Mucosa of stomach (tissue), 1 donor: ENCODE results near the gene FUBP3.
"Not testable (repeated sequence)": the region's sequence is repeated elsewhere in the genome, so short reads cannot be mapped to it uniquely, and the experiment has no call there.

Source experiments
- H3K27me3 ChIP-seq: one replicate; pipeline ENCODE4 v1.7.0; 2013; ENCODE audit warnings: mild to moderate bottlenecking, low read length; ENCODE audit not compliant: control insufficient read depth, insufficient read depth
- H3K36me3 ChIP-seq: one replicate; pipeline ENCODE4 v1.7.0; 2013; ENCODE audit warnings: low read length; ENCODE audit not compliant: control insufficient read depth, insufficient read depth
- H3K4me1 ChIP-seq: one replicate; pipeline ENCODE4 v1.7.0; 2013; ENCODE audit warnings: mild to moderate bottlenecking, low read length; ENCODE audit not compliant: control insufficient read depth, insufficient read depth
- H3K4me3 ChIP-seq: one replicate; pipeline ENCODE4 v1.7.0; 2013; ENCODE audit warnings: low read length
- H3K9ac ChIP-seq: one replicate; pipeline ENCODE4 v1.7.0; 2013; ENCODE audit warnings: mild to moderate bottlenecking, low read length, moderate library complexity
- H3K9me3 ChIP-seq: one replicate; pipeline ENCODE4 v1.7.0; 2013; ENCODE audit warnings: mild to moderate bottlenecking, low read length, moderate library complexity; ENCODE audit not compliant: control insufficient read depth
- donor health status: Pancreatic carcinoma.

Gene FUBP3

GRCh38 chr9:130670644-130671043 is 91.3 kb downstream of the FUBP3 start:
- Histone ChIP-seq H3K27me3 (peaks cover 31% of the 10 kb centered on the region), H3K36me3 (no peaks in the 10 kb centered on the region), H3K4me3 (no peak overlapping the region), H3K9ac (no peak overlapping the region), H3K9me3 (no peaks in the 10 kb centered on the region), H3K4me1 (peaks cover 2% of the 10 kb centered on the region)

- peaks cover 13% of the 10 kb centered on the region for H3K27me3 ChIP-seq
- no peak overlapping the region for H3K9ac ChIP-seq
- no peak overlapping the region for H3K4me3 ChIP-seq
- no peaks in the 10 kb centered on the region for H3K4me1 ChIP-seq
- H3K9me3 ChIP-seq, result no peaks in the 10 kb centered on the region
- no peaks in the 10 kb centered on the region for H3K36me3 ChIP-seq
Observed at GRCh38 chr9:130672466-130672865, 93.1 kb downstream of the FUBP3 start.

- Histone ChIP-seq H3K9me3 (no peaks in the 10 kb centered on the region), H3K4me1 (no peaks in the 10 kb centered on the region), H3K9ac (no peak overlapping the region), H3K36me3 (no peaks in the 10 kb centered on the region), H3K4me3 (no peak overlapping the region), H3K27me3 (peaks cover 7% of the 10 kb centered on the region)
Observed at GRCh38 chr9:130672933-130673615, 93.7 kb downstream of the FUBP3 start.

GRCh38 chr9:130675396-130675795 is 96.0 kb downstream of the FUBP3 start:
- Histone ChIP-seq H3K36me3 (no peaks in the 10 kb centered on the region), H3K9ac (no peak overlapping the region), H3K4me1 (no peaks in the 10 kb centered on the region), H3K27me3 (peaks cover 4% of the 10 kb centered on the region), H3K4me3 (no peak overlapping the region), H3K9me3 (no peaks in the 10 kb centered on the region)

- H3K4me1 ChIP-seq, result peaks cover 9% of the 10 kb centered on the region
- H3K9me3 ChIP-seq, result no peaks in the 10 kb centered on the region
- no peaks in the 10 kb centered on the region for H3K36me3 ChIP-seq
- peaks cover 7% of the 10 kb centered on the region for H3K27me3 ChIP-seq
- no peak overlapping the region for H3K4me3 ChIP-seq
- no peak overlapping the region for H3K9ac ChIP-seq
Observed at GRCh38 chr9:130677252-130677651, 97.9 kb downstream of the FUBP3 start.

- Histone ChIP-seq H3K4me1 (peaks cover 12% of the 10 kb centered on the region), H3K36me3 (no peaks in the 10 kb centered on the region), H3K9me3 (no peaks in the 10 kb centered on the region), H3K4me3 (no peak overlapping the region), H3K9ac (peak overlapping the region; percentile 53), H3K27me3 (peaks cover 7% of the 10 kb centered on the region)
Observed at GRCh38 chr9:130680836-130681768, 101.7 kb downstream of the FUBP3 start.

- H3K9me3 ChIP-seq, result no peaks in the 10 kb centered on the region
- H3K9ac ChIP-seq, result peak overlapping the region; percentile 53
- peak overlapping the region; percentile 50 for H3K4me3 ChIP-seq
- H3K36me3 ChIP-seq, result no peaks in the 10 kb centered on the region
- H3K27me3 ChIP-seq, result peaks cover 7% of the 10 kb centered on the region
- peaks cover 12% of the 10 kb centered on the region for H3K4me1 ChIP-seq
Observed at GRCh38 chr9:130681769-130682420, 102.5 kb downstream of the FUBP3 start.

GRCh38 chr9:130682421-130683121 is 103.2 kb downstream of the FUBP3 start:
- Histone ChIP-seq H3K4me1 (peaks cover 12% of the 10 kb centered on the region), H3K27me3 (peaks cover 7% of the 10 kb centered on the region), H3K36me3 (no peaks in the 10 kb centered on the region), H3K9ac (peak overlapping the region; percentile 53), H3K9me3 (no peaks in the 10 kb centered on the region), H3K4me3 (peak overlapping the region; percentile 50)

- Histone ChIP-seq H3K9me3 (no peaks in the 10 kb centered on the region), H3K4me1 (peaks cover 20% of the 10 kb centered on the region), H3K36me3 (no peaks in the 10 kb centered on the region), H3K27me3 (peaks cover 4% of the 10 kb centered on the region), H3K4me3 (no peak overlapping the region), H3K9ac (no peak overlapping the region)
Observed at GRCh38 chr9:130685104-130685503, 105.7 kb downstream of the FUBP3 start.

GRCh38 chr9:130685945-130686344 is 106.6 kb downstream of the FUBP3 start:
- H3K9ac ChIP-seq, H3K27me3 ChIP-seq, H3K4me3 ChIP-seq, H3K9me3 ChIP-seq, H3K36me3 ChIP-seq: not testable (repeated sequence)
- H3K4me1 ChIP-seq, result peaks cover 23% of the 10 kb centered on the region

GRCh38 chr9:130687615-130688014 is 108.2 kb downstream of the FUBP3 start:
- Histone ChIP-seq H3K9ac (no peak overlapping the region), H3K4me1 (peaks cover 15% of the 10 kb centered on the region), H3K36me3 (no peaks in the 10 kb centered on the region), H3K27me3 (no peaks in the 10 kb centered on the region), H3K9me3 (no peaks in the 10 kb centered on the region), H3K4me3 (no peak overlapping the region)
